Hematopoietic multipotent progenitor cell treated with erythropoietin and hydrocortisone succinate and interleukin-3 and kit ligand, for 4 days (in vitro differentiated cells): ENCODE results near the gene C5orf15.
"Not testable (repeated sequence)": the region's sequence is repeated elsewhere in the genome, so short reads cannot be mapped to it uniquely, and the experiment has no call there.

Source experiments
- DNase-seq: peaks from one replicate; pipeline ENCODE4 v3.0.0-alpha.2; 2015

C5orf15 gene

GRCh38 chr5:133959643-133960042, 8.8 kb downstream of the C5orf15 start:
- DNase-seq = no peak

- no peak for DNase-seq
Measured at GRCh38 chr5:133957591-133957990, 10.8 kb downstream of the C5orf15 start.

GRCh38 chr5:133957080-133957479, 11.3 kb downstream of the C5orf15 start:
- no peak for DNase-seq

- not testable (repeated sequence) for DNase-seq
Measured at GRCh38 chr5:133956196-133956595, 12.2 kb downstream of the C5orf15 start.

- no peak for DNase-seq
Measured at GRCh38 chr5:133953568-133954145, 14.8 kb downstream of the C5orf15 start.

GRCh38 chr5:133952729-133953567, 15.5 kb downstream of the C5orf15 start:
- no peak for DNase-seq

GRCh38 chr5:133950821-133951612, 17.4 kb downstream of the C5orf15 start:
- DNase-seq = no peak

- no peak for DNase-seq
Measured at GRCh38 chr5:133948721-133949120, 19.7 kb downstream of the C5orf15 start.

- no peak for DNase-seq
Measured at GRCh38 chr5:133947431-133947841, 21.0 kb downstream of the C5orf15 start.

- DNase-seq = no peak
Measured at GRCh38 chr5:133945568-133945967, 22.9 kb downstream of the C5orf15 start.

GRCh38 chr5:133944263-133945185, 23.9 kb downstream of the C5orf15 start:
- peak; percentile 85 for DNase-seq

- DNase-seq = no peak
Measured at GRCh38 chr5:133943475-133943817, 25.0 kb downstream of the C5orf15 start.

GRCh38 chr5:133942614-133943474, 25.6 kb downstream of the C5orf15 start:
- DNase-seq = peak; percentile 43

GRCh38 chr5:133941456-133942196, 26.8 kb downstream of the C5orf15 start:
- DNase-seq = no peak

- no peak for DNase-seq
Measured at GRCh38 chr5:133939668-133940067, 28.8 kb downstream of the C5orf15 start.

GRCh38 chr5:133938929-133939328, 29.5 kb downstream of the C5orf15 start:
- DNase-seq = no peak

- DNase-seq = peak; percentile 83
Measured at GRCh38 chr5:133938039-133938821, 30.2 kb downstream of the C5orf15 start.

- DNase-seq = not testable (repeated sequence)
Measured at GRCh38 chr5:133937628-133938027, 30.8 kb downstream of the C5orf15 start.

GRCh38 chr5:133936651-133937015, 31.8 kb downstream of the C5orf15 start:
- peak; percentile 86 for DNase-seq
